Smooth muscle cell of the brain vasculature (primary cell): ENCODE measurements around the gene NPFF.
A peak's percentile ranks its signal among the peaks of the same experiment; 100 is the strongest.
"Not testable (repeated sequence)": the region's sequence is repeated elsewhere in the genome, so short reads cannot be mapped to it uniquely, and the experiment has no call there.

Experiments
- DNase-seq: peaks from one replicate; pipeline ENCODE4 v3.0.0-alpha.2; 2012; ENCODE audit warnings: low read depth, low spot score

NPFF gene, protein sequence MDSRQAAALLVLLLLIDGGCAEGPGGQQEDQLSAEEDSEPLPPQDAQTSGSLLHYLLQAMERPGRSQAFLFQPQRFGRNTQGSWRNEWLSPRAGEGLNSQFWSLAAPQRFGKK

DNA sequence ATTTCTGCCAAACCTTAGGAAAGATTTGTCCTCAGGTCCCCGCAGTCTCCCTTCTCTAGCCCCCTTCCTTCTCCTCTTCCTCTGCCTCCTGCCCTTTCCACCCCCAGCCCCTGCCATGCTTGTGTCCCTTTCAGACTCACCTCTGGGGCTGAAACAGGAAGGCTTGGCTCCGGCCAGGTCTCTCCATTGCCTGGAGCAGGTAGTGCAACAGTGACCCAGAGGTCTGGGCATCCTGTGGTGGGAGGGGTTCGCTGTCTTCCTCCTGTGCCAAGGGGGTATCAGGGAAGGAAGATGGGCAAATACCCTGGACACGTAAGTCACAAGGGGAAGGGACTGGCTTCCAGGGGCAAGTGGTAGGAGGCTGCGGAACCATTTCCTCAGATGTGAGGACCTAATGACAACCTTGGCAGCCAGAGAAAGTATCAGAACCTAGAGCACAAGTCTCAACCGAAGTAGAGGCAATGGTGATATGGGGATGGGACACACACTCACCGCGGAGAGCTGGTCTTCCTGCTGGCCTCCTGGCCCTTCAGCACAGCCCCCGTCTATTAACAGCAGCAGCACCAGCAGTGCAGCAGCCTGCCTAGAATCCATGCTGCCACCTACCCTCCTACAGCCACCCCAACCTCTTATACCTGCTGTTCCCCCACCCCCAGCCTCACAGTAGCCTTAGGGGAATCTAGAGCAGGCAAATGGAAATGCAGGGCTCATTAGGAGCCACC lies at the start of gene NPFF:
NPFF (minus strand) TSS at position 604 of the 722 bp plus-strand sequence; CDS start at position 594, 10 bp downstream.
- DNase-seq = no peak

DNA sequence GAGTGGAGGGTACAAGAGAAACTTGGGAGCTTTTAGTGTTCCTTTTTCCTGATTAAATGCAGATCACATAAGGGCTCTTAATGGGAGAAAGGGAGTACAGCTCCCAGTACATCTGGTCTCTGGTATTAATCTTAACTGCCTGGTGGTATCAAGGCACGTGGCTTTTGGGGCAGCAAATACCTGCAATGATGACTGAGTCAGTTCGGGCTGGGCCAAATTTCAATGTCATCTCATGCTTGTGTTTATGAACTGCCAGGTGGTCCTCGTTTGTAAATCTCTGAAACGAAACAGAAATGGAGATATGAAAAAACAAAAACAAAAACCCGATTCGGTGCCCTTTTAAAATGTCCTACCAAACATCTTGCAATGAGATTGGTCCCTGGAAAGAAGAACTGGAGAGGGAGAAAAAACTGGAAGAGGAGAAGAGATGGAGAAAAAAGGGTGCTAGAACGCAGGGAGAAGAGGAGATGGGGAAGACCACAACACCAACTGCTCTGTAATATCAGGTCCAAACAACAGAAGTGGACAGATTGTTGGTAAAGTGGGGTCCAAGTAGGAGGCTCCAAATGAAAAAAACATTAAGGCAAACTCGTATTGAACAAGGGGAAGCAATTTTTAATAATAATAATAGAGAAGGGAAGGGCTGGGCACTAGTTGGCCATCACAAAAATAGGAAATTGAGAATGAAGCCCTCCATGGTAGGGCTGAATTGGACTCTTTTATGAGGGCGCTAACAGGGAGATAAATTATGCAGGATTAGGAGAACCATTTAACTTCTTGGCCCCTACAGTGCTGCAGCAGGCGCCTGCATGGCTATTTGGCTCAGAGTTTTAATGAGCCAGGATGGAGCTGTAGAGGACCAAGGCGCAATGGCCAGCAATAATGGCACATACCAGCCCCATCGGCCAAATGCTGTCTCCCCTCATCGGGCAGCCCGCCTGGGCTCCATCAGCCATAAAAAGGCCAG lies 45.4 kb upstream of the NPFF start:
- no peak for DNase-seq

DNA sequence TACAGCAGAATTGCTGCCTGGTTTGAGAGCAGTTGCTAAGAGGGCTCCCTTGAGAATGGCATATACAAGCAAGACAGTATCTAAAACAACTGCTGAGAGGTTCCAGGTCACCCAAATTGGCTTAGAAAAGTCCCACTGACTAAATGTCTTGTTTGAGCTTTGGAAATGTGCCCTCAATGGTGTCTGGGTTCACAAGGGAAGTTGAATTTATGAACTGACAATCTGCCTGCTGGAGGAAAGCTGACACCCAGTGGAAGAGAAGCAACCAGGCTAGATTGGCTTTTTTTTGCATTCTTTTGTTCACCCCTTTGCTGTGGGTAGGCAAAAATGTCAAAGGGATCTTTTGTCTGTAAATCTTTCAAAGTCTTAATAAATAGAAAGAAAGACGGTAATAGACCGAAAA lies 44.6 kb upstream of the NPFF start:
- no peak for DNase-seq

DNA sequence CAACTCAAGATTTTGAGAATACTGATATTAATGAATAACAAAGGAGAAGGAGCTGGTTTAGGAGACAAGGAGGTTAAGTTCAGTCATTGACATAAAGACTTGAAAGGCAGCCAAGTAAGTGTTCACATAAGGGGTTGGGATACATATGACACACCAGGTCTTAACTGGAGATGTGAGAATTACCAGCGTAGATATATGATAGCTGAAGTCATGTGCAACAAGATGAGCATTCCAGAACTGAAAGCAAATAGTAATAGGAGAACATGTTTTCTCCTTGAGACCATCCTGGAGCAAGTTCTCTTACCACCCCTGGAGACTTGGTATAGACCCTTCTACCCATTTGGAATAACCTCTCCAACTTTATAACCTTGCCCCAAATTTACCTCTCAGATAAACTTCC lies 43.3 kb upstream of the NPFF start:
- DNase-seq = peak; percentile 47

GRCh38 chr12:53550131-53550530 lies 42.8 kb upstream of the NPFF start:
- not testable (repeated sequence) for DNase-seq

DNA sequence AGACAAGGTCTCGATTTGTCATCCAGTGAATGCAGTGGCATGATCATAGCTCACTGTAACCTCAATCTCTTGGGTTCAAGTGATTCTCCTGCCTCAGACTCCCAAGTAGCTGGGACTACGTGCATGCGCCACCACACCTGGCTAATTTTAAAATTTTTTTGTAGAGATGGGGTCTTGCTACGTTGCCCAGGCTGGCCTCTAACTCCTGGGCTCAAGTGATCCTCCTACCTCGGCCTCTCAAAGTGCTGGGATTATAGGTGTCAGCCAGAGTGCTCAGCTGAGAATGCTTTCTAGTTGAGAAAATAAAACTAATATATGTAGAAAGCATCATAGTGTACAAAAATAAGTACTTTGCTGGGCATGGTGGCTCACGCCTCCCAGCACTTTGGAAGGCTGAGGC lies 41.1 kb upstream of the NPFF start:
- DNase-seq = not testable (repeated sequence)

DNA sequence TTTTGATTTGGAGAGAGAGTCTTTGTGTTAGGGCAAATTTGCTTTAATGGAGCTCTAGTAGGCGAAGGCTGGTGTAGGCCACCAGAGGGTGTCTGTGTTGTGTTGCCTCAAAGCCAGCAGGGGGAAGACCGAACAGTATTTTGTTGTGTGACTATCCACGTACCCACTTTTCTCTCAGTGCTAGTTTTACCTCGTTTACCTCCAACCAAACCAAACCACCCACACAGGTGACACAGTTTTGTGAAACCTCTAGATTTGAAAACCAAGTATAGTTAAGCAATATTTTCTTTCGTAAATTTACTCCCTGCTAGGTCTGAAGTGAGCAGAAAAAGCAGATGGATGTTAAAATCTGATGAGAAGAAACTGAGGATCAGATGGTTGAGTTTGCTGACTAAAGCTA lies 36.3 kb upstream of the NPFF start:
- peak; percentile 45 for DNase-seq

- no peak for DNase-seq
Measured at GRCh38 chr12:53539526-53539925, 32.2 kb upstream of the NPFF start.

- DNase-seq = no peak
Measured at GRCh38 chr12:53538209-53538689, 31.0 kb upstream of the NPFF start.

DNA sequence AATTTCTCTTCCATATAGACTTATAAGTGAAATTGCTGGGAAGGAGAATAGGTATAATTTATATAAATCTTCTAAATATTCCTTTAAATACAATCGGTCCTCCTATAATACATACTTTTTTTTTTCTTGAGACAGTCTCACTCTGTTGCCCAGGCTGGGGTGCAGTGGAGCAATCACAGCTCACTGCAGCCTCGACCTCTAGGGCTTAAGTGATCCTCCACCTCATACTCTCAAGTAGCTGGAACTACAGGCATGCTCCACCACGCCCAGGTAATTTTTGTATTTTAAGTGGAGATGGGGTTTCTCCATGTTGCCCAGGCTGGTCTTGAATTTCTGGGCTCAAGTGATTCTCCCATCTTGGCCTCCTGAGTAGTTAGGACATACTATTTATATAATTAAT lies 29.7 kb upstream of the NPFF start:
- DNase-seq = no peak

GRCh38 chr12:53533471-53533870 lies 26.2 kb upstream of the NPFF start:
- no peak for DNase-seq

DNA sequence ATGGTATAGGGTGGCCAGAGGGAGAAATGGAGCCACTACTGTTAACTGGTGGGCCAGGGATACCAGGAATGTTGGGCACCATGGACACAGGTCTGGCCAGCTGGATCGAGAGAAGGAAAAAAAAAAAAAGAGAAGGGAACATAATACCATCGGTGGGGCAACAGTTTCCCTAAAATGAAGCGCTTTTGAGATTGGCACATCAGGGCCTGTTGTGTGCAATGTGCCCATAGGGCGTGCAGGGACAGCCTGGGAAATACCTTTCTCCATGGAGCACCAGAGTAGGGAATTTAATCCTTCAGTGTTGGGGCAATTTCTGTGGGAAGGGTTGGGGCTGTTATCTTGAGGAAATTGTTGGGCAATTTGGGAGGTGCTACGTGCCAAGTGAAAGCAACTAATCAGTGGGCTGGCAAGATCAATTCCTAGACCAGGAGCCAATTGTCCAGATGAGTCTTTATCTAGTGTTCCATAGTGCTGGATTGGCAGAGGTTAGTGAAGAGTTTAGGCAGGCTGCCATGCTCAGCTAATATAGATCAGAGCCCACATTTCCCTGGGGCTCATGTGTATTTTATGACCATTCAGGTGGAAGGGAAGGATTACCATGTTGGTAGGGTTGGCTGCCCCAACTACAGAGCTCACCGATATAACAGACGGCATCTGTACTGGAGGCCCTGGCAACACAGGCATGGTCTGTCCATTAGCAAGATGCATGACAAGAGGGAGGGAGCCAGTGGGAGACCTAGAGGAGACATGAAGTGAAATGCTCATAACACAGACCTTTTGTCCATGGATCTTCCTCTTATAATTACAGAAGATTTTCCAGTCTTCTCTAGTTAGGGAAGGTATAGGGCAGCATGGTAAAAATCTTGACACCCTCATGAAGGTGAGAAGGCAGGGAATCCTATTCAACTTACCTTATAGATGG lies 25.5 kb upstream of the NPFF start:
- DNase-seq = no peak

GRCh38 chr12:53532021-53532420 lies 24.7 kb upstream of the NPFF start:
- no peak for DNase-seq

DNA sequence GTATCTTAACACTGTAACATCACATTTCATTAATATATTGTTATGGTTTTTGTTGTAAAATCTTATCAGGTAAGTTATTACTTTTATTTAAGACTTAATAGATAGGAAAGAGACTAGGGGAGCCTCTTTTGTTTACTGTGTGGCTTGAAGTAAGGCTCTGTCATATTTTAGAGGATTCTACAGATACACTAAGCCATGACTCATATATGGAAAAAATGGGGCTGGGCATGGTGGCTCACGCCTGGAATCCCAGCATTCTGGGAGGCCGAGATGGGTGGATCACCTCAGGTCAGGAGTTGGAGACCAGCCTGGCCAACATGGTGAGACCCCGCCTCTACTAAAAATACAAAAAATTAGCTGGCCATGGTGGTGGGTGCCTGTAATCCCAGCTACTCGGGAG lies 23.6 kb upstream of the NPFF start:
- DNase-seq = no peak

DNA sequence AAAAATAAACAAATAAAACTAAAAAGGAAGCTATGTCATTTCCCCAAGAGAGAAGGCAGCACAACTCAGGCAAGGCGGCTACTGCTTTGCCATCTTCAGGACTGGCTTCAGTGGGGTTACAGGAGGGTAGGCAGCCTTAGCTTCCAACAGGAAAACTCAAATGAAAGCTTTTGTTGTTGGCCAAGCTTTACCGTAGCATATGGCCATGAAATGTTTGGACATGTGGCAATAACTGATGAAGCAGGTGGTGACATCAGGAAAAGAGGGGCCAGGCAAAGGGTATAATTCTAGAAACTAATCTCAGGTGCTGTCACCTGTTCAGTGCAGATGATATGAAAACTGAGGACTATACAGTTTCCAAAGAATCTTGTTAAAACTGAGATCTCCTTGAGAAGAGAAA lies 22.8 kb upstream of the NPFF start:
- no peak for DNase-seq

- no peak for DNase-seq
Measured at GRCh38 chr12:53524476-53524875, 17.2 kb upstream of the NPFF start.

DNA sequence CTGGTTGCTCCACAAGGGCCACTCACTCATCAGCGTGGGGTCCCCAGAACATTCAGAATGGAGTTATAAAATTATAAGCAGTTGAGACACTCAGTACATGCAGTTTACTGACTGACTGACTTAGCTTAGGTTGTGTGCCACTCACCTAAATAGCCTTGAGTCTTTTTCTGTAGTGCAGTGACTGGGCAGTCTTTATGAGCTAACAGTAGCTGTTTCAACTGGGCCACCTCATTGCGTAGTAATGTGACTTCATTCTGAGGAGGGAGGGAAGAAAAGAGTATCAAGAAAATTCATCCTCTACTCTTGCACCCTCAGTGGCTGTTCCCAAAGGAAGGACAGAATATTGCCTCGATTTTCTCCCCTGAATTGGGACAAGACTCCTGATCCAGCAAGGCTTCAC lies 15.8 kb upstream of the NPFF start:
- no peak for DNase-seq

- DNase-seq = no peak
Measured at GRCh38 chr12:53518381-53518780, 11.1 kb upstream of the NPFF start.

GRCh38 chr12:53516758-53517455 lies 9.6 kb upstream of the NPFF start:
- no peak for DNase-seq

DNA sequence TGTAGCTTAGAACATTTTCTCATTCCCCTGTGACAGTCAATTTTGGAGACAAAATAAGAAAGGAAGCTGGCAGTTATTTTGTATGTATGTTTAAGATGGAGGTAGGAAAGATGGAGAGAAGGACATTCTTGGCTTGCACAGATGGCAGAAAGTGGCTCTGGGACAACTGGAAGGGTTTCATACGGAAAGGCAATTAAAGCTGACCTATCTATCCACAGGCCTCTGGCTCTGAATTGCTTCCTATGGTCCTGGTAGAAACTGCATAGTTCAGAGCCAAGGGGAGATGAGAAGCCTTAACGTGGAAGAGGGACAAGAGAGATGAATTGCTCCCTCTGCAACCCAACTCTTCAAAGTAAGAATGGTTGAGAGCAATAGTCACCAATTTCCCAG lies 8.0 kb upstream of the NPFF start:
- DNase-seq = no peak
